AG04450 (cell line): Measurements from ENCODE around the gene SLC2A2. TPM values are rescaled to one million over a fixed set of nuclear protein-coding genes. Genes with fewer than 3 reads are reported as not detected.

Experiments used
- CTCF ChIA-PET: fragments of 300-600, 350-600 bp; formaldehyde crosslinking; extraction: SDS; loops from one replicate; lab custom pipeline; 2022; ENCODE audit warnings: antibody characterized with exemption, inconsistent platforms; lab: Charles Lee
- POLR2A ChIA-PET: fragments of 350-600 bp; formaldehyde crosslinking; extraction: SDS; loops from one replicate; lab custom pipeline; 2021; ENCODE audit warnings: antibody characterized with exemption, inconsistent platforms; lab: Yijun Ruan, JAX
- DNase-seq: peaks from one replicate; pipeline ENCODE4 v3.0.0-alpha.2; 2011; ENCODE audit warnings: low read depth, low spot score
- H3K27ac ChIP-seq: one replicate; pipeline ENCODE4 v1.5.1; 2012; ENCODE audit warnings: low read depth, low read length, control low read depth
- H3K27me3 ChIP-seq: one replicate; pipeline ENCODE4 v1.6.0; 2012; ENCODE audit warnings: low read length; ENCODE audit not compliant: control insufficient read depth, insufficient read depth
- H3K4me3 ChIP-seq: 2 replicates; pipeline ENCODE4 v1.5.1; 2011; ENCODE audit warnings: mild to moderate bottlenecking, low read depth, low read length, control low read depth
- H3K9me3 ChIP-seq: 2 replicates; pipeline ENCODE4 v1.5.1; 2012; ENCODE audit warnings: low read length; ENCODE audit not compliant: control insufficient read depth, insufficient read depth
- CTCF ChIP-seq: IDR thresholded peaks from 2 replicates; pipeline ENCODE4 v1.5.1; 2011; ENCODE audit warnings: low read depth, low read length, control low read depth, inconsistent platforms
- polyA plus RNA-seq: library from polyadenylated mRNA; depleted of rRNA; stranded (reverse); fragments of >200 nt; gene quantifications from 2 replicates; pipeline ENCODE4 v1.2.3, GENCODE V29; 2011

The SLC2A2 gene
- polyA plus RNA-seq, 1 experiment, result not detected

- CTCF ChIA-PET, result interaction anchor here (0.9 kb wide), 1 partner anchor 9 kb away, joined by 15 read pairs; no protein-coding TSS in a partner anchor
- no peak overlapping the region for H3K4me3 ChIP-seq
- no peak for TF ChIP-seq CTCF
- H3K27ac ChIP-seq, result no peak overlapping the region
- no peaks in the 10 kb centered on the region for H3K27me3 ChIP-seq
- H3K9me3 ChIP-seq, result no peaks in the 10 kb centered on the region
- DNase-seq, result no peak
- POLR2A ChIA-PET, result no interaction called here
Observed at GRCh38 chr3:171057072-171057471, 30.6 kb upstream of the SLC2A2 start.

- H3K27ac ChIP-seq, result no peak overlapping the region
- H3K4me3 ChIP-seq, result no peak overlapping the region
- H3K9me3 ChIP-seq, result no peaks in the 10 kb centered on the region
- ChIA-PET POLR2A (no interaction called here), CTCF (no interaction called here)
- H3K27me3 ChIP-seq, result no peaks in the 10 kb centered on the region
- no peak for TF ChIP-seq CTCF
- DNase-seq, result peak; percentile 15
Observed at GRCh38 chr3:171056528-171056927, 30.0 kb upstream of the SLC2A2 start.

- CTCF ChIA-PET, result interaction anchor here (0.6 to 1.0 kb wide), 2 partner anchors 510 to 717 kb away, joined by 3 to 5 read pairs; no protein-coding TSS in a partner anchor
Observed at GRCh38 chr3:171055336-171056178, 29.0 kb upstream of the SLC2A2 start.

GRCh38 chr3:171054921-171055320, 28.4 kb upstream of the SLC2A2 start:
- no peak overlapping the region for H3K4me3 ChIP-seq
- DNase-seq, result no peak
- H3K9me3 ChIP-seq, result no peaks in the 10 kb centered on the region
- no peak for TF ChIP-seq CTCF
- H3K27me3 ChIP-seq, result no peaks in the 10 kb centered on the region
- H3K27ac ChIP-seq, result no peak overlapping the region
- POLR2A ChIA-PET, result no interaction called here
- CTCF ChIA-PET, result interaction anchor here (1.0 kb wide), 1 partner anchor 511 kb away, joined by 3 read pairs; no protein-coding TSS in a partner anchor

More at GRCh38 chr3:171055336-171056178, 29.0 kb upstream of the SLC2A2 start:
- Histone ChIP-seq H3K27me3 (no peaks in the 10 kb centered on the region), H3K9me3 (no peaks in the 10 kb centered on the region), H3K27ac (no peak overlapping the region), H3K4me3 (no peak overlapping the region)
- POLR2A ChIA-PET, result interaction anchor here (0.7 kb wide), 1 partner anchor 10 kb away, joined by 4 read pairs; no protein-coding TSS in a partner anchor
- no peak for DNase-seq
- no peak for TF ChIP-seq CTCF

GRCh38 chr3:171054231-171054630, 27.7 kb upstream of the SLC2A2 start:
- no peak for TF ChIP-seq CTCF
- ChIA-PET CTCF (no interaction called here), POLR2A (no interaction called here)
- H3K27ac ChIP-seq, result no peak overlapping the region
- no peak overlapping the region for H3K4me3 ChIP-seq
- no peaks in the 10 kb centered on the region for H3K9me3 ChIP-seq
- DNase-seq, result no peak
- no peaks in the 10 kb centered on the region for H3K27me3 ChIP-seq
